Retinal pigment epithelial cell (primary cell): Measurements from ENCODE around the gene PBX1.
"Not testable (repeated sequence)": the region's sequence is repeated elsewhere in the genome, so short reads cannot be mapped to it uniquely, and the experiment has no call there.

Experiments used
- DNase-seq: peaks from one replicate; pipeline ENCODE4 v3.0.0-alpha.2; 2010; ENCODE audit warnings: low read depth
- H3K4me3 ChIP-seq: 2 replicates; pipeline ENCODE4 v1.5.1; 2011; ENCODE audit warnings: mild to moderate bottlenecking, low read length, control low read depth, moderate library complexity
- TF ChIP-seq, protein P1 (sequence below): conservative IDR thresholded peaks from 2 replicates; pipeline ENCODE4 v1.5.1; 2011; ENCODE audit warnings: low read depth, low read length, control low read depth, inconsistent platforms

The PBX1 gene

GRCh38 chr1:164518692-164519332 is 40.2 kb upstream of the PBX1 start:
- DNase-seq, result no peak
- no peak overlapping the region for H3K4me3 ChIP-seq
- TF ChIP-seq, protein P1, sequence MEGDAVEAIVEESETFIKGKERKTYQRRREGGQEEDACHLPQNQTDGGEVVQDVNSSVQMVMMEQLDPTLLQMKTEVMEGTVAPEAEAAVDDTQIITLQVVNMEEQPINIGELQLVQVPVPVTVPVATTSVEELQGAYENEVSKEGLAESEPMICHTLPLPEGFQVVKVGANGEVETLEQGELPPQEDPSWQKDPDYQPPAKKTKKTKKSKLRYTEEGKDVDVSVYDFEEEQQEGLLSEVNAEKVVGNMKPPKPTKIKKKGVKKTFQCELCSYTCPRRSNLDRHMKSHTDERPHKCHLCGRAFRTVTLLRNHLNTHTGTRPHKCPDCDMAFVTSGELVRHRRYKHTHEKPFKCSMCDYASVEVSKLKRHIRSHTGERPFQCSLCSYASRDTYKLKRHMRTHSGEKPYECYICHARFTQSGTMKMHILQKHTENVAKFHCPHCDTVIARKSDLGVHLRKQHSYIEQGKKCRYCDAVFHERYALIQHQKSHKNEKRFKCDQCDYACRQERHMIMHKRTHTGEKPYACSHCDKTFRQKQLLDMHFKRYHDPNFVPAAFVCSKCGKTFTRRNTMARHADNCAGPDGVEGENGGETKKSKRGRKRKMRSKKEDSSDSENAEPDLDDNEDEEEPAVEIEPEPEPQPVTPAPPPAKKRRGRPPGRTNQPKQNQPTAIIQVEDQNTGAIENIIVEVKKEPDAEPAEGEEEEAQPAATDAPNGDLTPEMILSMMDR, result no peak

- TF ChIP-seq, protein P1, result no peak
- no peak for DNase-seq
- H3K4me3 ChIP-seq, result no peak overlapping the region
These were observed 39.6 kb upstream of the PBX1 start for GRCh38 chr1:164519426-164519825.

DNA sequence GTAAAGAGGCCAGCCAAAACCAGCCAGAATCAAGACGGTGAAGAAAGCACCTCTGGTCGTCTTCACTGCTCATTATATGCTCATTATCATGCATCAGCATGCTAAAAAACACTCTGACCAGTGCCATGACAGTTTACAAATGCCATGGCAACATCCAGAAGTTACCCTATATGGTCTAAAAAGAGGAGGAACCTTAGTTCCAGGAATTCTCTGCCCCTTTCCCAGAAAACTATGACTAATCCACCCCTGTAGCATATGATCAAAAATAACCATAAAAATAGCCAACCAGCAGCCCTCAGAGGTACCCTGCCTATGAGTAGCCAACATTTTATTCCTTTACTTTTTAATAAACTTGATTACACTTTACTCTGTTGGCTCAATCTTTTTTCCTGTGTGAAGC is 34.2 kb upstream of the PBX1 start:
- no peak for DNase-seq

DNA sequence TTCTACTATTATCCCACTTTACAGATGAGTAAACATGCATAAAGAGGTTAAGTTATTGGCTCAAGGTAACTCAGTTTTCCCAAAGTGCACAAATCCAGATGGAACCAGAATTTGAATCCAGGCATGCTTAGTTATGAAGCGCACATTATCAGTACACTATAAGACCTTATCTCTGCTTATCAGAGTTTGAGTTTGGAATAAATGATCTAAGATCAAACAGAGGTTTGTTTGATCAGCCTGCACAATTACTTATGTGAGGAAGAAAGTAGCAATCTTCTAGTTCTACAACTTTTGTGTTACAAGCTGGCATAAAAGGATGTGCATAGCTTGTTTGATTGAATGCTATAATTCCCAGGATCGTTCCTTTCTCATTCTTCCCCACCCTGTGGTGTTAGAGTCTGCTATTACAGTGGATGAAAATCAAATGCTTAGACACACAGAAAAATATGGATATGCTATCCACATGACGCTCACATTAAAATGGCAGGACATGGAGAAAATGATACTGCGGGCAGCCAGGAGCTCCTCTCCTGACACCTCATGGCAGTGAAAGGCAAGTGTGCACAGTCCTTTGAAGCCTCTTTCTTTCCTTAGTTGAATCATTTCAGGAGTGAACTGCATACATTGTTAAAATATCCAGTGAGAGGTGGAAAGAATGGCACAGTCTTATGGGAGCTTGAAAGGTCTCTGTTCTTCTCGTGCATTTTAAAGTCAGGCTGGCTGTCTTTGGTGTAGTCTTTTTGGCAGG is 23.9 kb upstream of the PBX1 start:
- no peak overlapping the region for H3K4me3 ChIP-seq
- DNase-seq, result no peak
- TF ChIP-seq, protein P1, result no peak

More for the DNA sequence above, 34.2 kb upstream of the PBX1 start:
- no peak overlapping the region for H3K4me3 ChIP-seq
- TF ChIP-seq, protein P1, result no peak

DNA sequence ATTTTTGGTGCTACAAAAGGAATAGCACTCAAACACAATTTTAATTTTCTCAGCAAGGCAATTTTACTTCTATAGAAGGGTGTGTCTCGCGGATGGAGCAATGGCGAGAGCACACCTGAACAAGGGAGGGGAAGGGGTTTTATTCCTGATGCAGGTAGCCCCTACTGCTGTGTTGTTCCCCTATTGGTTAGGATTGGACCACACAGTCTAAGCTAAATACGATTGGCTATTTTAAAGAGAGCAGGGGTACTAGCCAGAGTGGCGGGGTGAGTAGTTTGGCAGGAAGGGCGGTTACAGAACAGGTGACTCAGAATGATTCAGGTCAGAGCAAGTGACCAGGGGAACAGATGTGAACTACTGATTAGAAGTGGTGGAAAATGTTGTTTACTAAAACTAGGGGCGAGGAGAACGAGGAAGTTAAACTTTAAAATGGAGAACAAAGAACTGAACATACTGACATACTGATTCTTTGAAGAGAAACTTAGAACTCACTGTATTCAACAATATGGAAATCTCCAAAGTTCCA is 6.5 kb upstream of the PBX1 start:
- DNase-seq, H3K4me3 ChIP-seq: not testable (repeated sequence)

DNA sequence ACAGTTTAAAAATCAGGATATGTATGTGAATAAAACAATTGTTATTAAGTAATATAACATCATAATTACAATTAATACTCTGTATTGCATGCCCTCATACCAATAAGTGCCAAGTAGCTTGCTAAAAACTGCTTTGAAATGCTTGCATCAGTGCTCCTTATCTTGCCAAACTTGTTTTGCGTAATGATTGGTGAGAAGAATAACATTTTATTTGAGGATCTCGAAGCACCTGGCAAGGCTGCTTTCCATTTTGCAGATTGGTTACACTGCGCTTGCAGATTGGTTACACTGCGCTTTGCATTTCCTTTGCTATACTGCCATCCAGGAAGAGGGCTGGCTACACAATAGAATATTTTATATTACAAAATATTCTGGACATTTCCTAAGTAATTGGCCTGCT is 1.7 kb upstream of the PBX1 start:
- no peak overlapping the region for H3K4me3 ChIP-seq
- DNase-seq, result no peak
- TF ChIP-seq, protein P1, result no peak

- peak overlapping the region; percentile 86 for H3K4me3 ChIP-seq
- no peak for DNase-seq
- TF ChIP-seq, protein P1, result no peak
These were observed 513 bp downstream of the PBX1 start for GRCh38 chr1:164559342-164560051.
